ENCODE measurements around the gene COL21A1.

GRCh38 chr6:56025795-56026194 lies 221.6 kb downstream of the COL21A1 start:
- TF ChIP-seq POLR2A (IDR thresholded peaks at IDR 0.05) (no peak), CTCF (IDR thresholded peaks at IDR 0.05) (no peak), POLR2AphosphoS5 (IDR thresholded peaks at IDR 0.05) (no peak)
